ENCODE results near the gene DNAJC8.

Gene DNAJC8

DNA sequence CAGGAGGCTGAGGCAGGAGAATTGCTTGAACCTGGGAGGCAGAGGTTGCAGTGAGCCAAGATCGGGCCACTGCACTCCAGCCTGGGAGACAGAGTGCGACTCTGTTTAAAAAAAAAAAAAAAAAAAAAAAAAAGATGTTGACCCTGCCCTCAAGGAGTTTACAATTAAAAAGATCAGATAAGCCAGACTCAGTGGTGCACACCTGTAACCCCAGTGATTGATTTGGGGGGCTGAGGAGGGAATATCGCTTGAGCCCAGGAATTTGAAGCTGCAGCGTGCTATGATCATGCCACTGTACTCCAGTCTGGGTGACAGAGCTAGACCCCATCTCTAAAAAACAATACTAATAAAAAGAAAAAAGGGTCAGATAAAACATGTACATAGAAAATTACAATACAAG, 24.9 kb upstream of the DNAJC8 start:
- TF ChIP-seq FOXM1 (IDR thresholded peaks at IDR 0.05; ENCODE audit: borderline replicate concordance, low read depth) = no peak
- TF ChIP-seq REST (IDR thresholded peaks at IDR 0.05; ENCODE audit: low read depth) = no peak
- no peak for TF ChIP-seq CREB1 (IDR thresholded peaks at IDR 0.05; ENCODE audit: low read depth)
- no peak for TF ChIP-seq TAF1 (IDR thresholded peaks at IDR 0.05; ENCODE audit: low read depth)
- TF ChIP-seq EP300 (IDR thresholded peaks at IDR 0.05; ENCODE audit: borderline replicate concordance) = no peak
- TF ChIP-seq YY1 (IDR thresholded peaks at IDR 0.05; ENCODE audit: low read depth) = no peak
- TF ChIP-seq RAD21 (IDR thresholded peaks at IDR 0.05; ENCODE audit: low read depth) = no peak
- no peak for TF ChIP-seq EGR1 (IDR thresholded peaks at IDR 0.05)
- TF ChIP-seq TCF12 (IDR thresholded peaks at IDR 0.05; ENCODE audit: low read depth) = no peak

- no peak for TF ChIP-seq EP300 (IDR thresholded peaks at IDR 0.05; ENCODE audit: borderline replicate concordance)
- no peak for TF ChIP-seq RAD21 (IDR thresholded peaks at IDR 0.05; ENCODE audit: low read depth)
- no peak for TF ChIP-seq NFIC (IDR thresholded peaks at IDR 0.05)
- TF ChIP-seq TEAD4 (IDR thresholded peaks at IDR 0.05) = no peak
- TF ChIP-seq TCF12 (IDR thresholded peaks at IDR 0.05; ENCODE audit: low read depth) = no peak
- no peak for TF ChIP-seq ZBTB7A (IDR thresholded peaks at IDR 0.05; ENCODE audit: low read depth)
- TF ChIP-seq CEBPB (IDR thresholded peaks at IDR 0.05) = no peak
- TF ChIP-seq, protein P1, sequence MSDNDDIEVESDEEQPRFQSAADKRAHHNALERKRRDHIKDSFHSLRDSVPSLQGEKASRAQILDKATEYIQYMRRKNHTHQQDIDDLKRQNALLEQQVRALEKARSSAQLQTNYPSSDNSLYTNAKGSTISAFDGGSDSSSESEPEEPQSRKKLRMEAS (IDR thresholded peaks at IDR 0.05) = no peak
Measured at GRCh38 chr1:28256197-28256827, 23.5 kb upstream of the DNAJC8 start.

DNA sequence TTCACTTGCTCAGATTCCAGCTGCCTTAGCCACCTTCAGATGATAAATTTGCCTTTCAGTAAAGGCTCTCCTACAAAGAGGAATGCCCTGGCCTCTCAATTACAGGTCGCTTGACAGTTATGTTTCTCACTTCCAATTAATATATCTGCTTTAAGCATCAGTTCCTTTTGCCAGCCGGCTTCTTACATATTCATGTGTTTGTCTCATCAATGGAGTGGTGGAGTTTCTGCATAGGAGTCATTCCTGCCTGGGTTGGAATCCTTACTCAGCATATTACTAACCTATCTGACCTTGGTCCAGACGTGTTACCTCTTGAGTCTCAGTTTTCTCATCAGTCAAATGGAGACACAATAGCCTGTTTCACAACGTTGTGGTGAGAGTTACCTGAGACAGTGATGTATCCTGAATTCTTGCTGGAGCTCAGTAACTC, 17.1 kb upstream of the DNAJC8 start:
- TF ChIP-seq NFIC (IDR thresholded peaks at IDR 0.05) (no peak; the same call in 1 of the 2 replicates), CEBPB (IDR thresholded peaks at IDR 0.05) (no peak), EP300 (IDR thresholded peaks at IDR 0.05; ENCODE audit: borderline replicate concordance) (no peak), RAD21 (IDR thresholded peaks at IDR 0.05; ENCODE audit: low read depth) (no peak), FOXM1 (IDR thresholded peaks at IDR 0.05; ENCODE audit: borderline replicate concordance, low read depth) (no peak), TCF12 (IDR thresholded peaks at IDR 0.05; ENCODE audit: low read depth) (no peak), YY1 (IDR thresholded peaks at IDR 0.05; ENCODE audit: low read depth) (no peak), TEAD4 (IDR thresholded peaks at IDR 0.05) (no peak), CREB1 (IDR thresholded peaks at IDR 0.05; ENCODE audit: low read depth) (no peak), EGR1 (IDR thresholded peaks at IDR 0.05) (no peak), REST (IDR thresholded peaks at IDR 0.05; ENCODE audit: low read depth) (no peak), TAF1 (IDR thresholded peaks at IDR 0.05; ENCODE audit: low read depth) (no peak)

DNA sequence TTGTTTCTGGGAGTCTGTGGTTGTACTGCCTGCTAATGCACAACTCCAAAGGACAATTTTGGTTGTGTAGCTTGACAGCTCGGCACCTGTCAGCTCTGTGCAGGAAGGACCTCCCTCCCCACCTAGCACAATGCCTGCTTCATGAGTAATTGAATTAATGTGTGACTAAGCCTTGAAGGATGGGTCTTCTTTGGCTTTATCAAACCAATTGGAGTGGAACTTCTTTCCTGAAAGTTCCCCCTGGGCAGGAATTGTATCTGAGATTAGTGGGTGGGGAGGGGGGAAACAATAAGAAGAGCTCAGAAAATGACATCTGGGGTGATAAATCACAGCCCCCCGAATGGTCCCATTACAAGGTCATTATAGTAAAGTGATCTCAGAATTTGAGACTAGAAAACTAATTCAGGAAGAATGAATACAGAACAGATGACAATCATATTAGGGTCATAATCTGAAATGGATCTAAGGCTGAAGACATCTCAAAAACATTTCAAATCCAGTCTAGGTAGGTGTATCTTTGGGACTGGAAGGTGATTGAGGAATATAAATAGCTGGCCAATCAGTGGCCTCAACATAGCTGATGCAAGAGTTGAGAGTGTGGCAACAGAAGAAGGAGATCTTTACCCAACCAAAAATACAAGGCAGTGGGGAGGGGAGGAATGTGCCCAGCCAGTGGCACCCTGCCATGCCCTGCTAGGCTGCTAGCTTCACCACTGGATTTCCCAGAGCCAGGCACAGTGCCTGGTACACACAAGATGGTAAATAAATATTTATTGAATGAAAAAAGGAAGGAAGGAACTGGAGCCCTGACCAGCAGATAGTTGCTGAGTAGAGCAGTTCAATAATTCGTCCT, 16.4 kb upstream of the DNAJC8 start:
- peak; percentile 38; the same call in 1 of the 2 replicates for TF ChIP-seq EP300 (IDR thresholded peaks at IDR 0.05; ENCODE audit: borderline replicate concordance)
- TF ChIP-seq CREB1 (IDR thresholded peaks at IDR 0.05; ENCODE audit: low read depth) = no peak
- TF ChIP-seq REST (IDR thresholded peaks at IDR 0.05; ENCODE audit: low read depth) = no peak
- peak; percentile 25; the same call in 1 of the 2 replicates for TF ChIP-seq TCF12 (IDR thresholded peaks at IDR 0.05; ENCODE audit: low read depth)
- no peak for TF ChIP-seq FOXM1 (IDR thresholded peaks at IDR 0.05; ENCODE audit: borderline replicate concordance, low read depth)
- peak; percentile 32; the same call in 1 of the 2 replicates for TF ChIP-seq ZBTB7A (IDR thresholded peaks at IDR 0.05; ENCODE audit: low read depth)
- TF ChIP-seq TAF1 (IDR thresholded peaks at IDR 0.05; ENCODE audit: low read depth) = 0 out of 2 replicates have a peak, but pooled peaks have one; percentile 30
- TF ChIP-seq, protein P1 (IDR thresholded peaks at IDR 0.05) = peak; percentile 61; the same call in 1 of the 2 replicates
- TF ChIP-seq YY1 (IDR thresholded peaks at IDR 0.05; ENCODE audit: low read depth) = no peak
- TF ChIP-seq NFIC (IDR thresholded peaks at IDR 0.05) = peak; percentile 74
- TF ChIP-seq EGR1 (IDR thresholded peaks at IDR 0.05) = no peak
- no peak for TF ChIP-seq USF1 (IDR thresholded peaks at IDR 0.05)
- TF ChIP-seq TEAD4 (IDR thresholded peaks at IDR 0.05) = peak; percentile 82
- TF ChIP-seq RAD21 (IDR thresholded peaks at IDR 0.05; ENCODE audit: low read depth) = peak; percentile 3; the same call in 1 of the 2 replicates
- peak; percentile 96 for TF ChIP-seq CEBPB (IDR thresholded peaks at IDR 0.05)
